ENCODE data around the gene GNPDA1.
"Not testable (repeated sequence)": the region's sequence is repeated elsewhere in the genome, so short reads cannot be mapped to it uniquely, and the experiment has no call there.

The GNPDA1 gene

GRCh38 chr5:142048272-142048671 lies 35.4 kb upstream of the GNPDA1 start:
- TF ChIP-seq CTCF (IDR thresholded peaks at IDR 0.05; ENCODE audit: low read depth, low read length), result no peak
- H3K4me3 ChIP-seq (ENCODE audit: low read depth, low read length), result no peak overlapping the region

- no peak overlapping the region for H3K4me3 ChIP-seq (ENCODE audit: low read depth, low read length)
Measured at GRCh38 chr5:142046191-142046590, 33.4 kb upstream of the GNPDA1 start.

GRCh38 chr5:142040881-142041280 lies 28.1 kb upstream of the GNPDA1 start:
- H3K4me3 ChIP-seq (ENCODE audit: low read depth, low read length), result not testable (repeated sequence)

More at GRCh38 chr5:142046191-142046590, 33.4 kb upstream of the GNPDA1 start:
- no peak for TF ChIP-seq CTCF (IDR thresholded peaks at IDR 0.05; ENCODE audit: low read depth, low read length)

GRCh38 chr5:142040285-142040684 lies 27.5 kb upstream of the GNPDA1 start:
- no peak overlapping the region for H3K4me3 ChIP-seq (ENCODE audit: low read depth, low read length)
- TF ChIP-seq CTCF (IDR thresholded peaks at IDR 0.05; ENCODE audit: low read depth, low read length), result no peak

GRCh38 chr5:142038735-142039134 lies 25.9 kb upstream of the GNPDA1 start:
- no peak overlapping the region for H3K4me3 ChIP-seq (ENCODE audit: low read depth, low read length)
- no peak for TF ChIP-seq CTCF (IDR thresholded peaks at IDR 0.05; ENCODE audit: low read depth, low read length)

- H3K4me3 ChIP-seq (ENCODE audit: low read depth, low read length), result not testable (repeated sequence)
Measured at GRCh38 chr5:142037599-142037998, 24.8 kb upstream of the GNPDA1 start.

GRCh38 chr5:142036918-142037317 lies 24.1 kb upstream of the GNPDA1 start:
- TF ChIP-seq CTCF (IDR thresholded peaks at IDR 0.05; ENCODE audit: low read depth, low read length), result no peak
- no peak overlapping the region for H3K4me3 ChIP-seq (ENCODE audit: low read depth, low read length)

GRCh38 chr5:142034994-142035393 lies 22.2 kb upstream of the GNPDA1 start:
- TF ChIP-seq CTCF (IDR thresholded peaks at IDR 0.05; ENCODE audit: low read depth, low read length), result no peak
- H3K4me3 ChIP-seq (ENCODE audit: low read depth, low read length), result no peak overlapping the region

GRCh38 chr5:142033632-142034567 lies 21.1 kb upstream of the GNPDA1 start:
- H3K4me3 ChIP-seq (ENCODE audit: low read depth, low read length), result not testable (repeated sequence)
